K562 (cell line): ENCODE results near the gene MED20.

Experiments used
- NUFIP1 ChIP-seq: fragments of 450-650 bp; IDR thresholded peaks from 2 replicates; pipeline ENCODE4 v1.6.1; 2018; ENCODE audit not compliant: partially characterized antibody
- SMARCC2 ChIP-seq: fragments of 450-650 bp; IDR thresholded peaks from 2 replicates; pipeline ENCODE4 v1.6.1; 2017; ENCODE audit warnings: antibody characterized with exemption, moderate library complexity, mild to moderate bottlenecking, low read depth
- SP2 ChIP-seq: IDR thresholded peaks from 2 replicates; pipeline ENCODE4 v1.6.1; 2011; ENCODE audit warnings: mild to moderate bottlenecking, low read depth, low read length, moderate library complexity; ENCODE audit not compliant: poor library complexity, severe bottlenecking; ENCODE audit errors: extremely low read depth
- TF ChIP-seq, protein P1 (sequence below): sonication (generic); formaldehyde crosslinking; IDR thresholded peaks from 2 replicates; pipeline ENCODE4 v1.8.1; 2023; ENCODE audit warnings: mild to moderate bottlenecking, missing genetic modification reagents

- TF ChIP-seq SMARCC2 (no peak), NUFIP1 (no peak), SP2 (no peak)
- TF ChIP-seq, protein P1, sequence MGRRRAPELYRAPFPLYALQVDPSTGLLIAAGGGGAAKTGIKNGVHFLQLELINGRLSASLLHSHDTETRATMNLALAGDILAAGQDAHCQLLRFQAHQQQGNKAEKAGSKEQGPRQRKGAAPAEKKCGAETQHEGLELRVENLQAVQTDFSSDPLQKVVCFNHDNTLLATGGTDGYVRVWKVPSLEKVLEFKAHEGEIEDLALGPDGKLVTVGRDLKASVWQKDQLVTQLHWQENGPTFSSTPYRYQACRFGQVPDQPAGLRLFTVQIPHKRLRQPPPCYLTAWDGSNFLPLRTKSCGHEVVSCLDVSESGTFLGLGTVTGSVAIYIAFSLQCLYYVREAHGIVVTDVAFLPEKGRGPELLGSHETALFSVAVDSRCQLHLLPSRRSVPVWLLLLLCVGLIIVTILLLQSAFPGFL: no peak
Measured at GRCh38 chr6:41917528-41917927, 3.4 kb downstream of the MED20 start.
